ENCODE measurements around the gene TNS1. TPM values are rescaled to one million over a fixed set of nuclear protein-coding genes. Genes with fewer than 3 reads are reported as not detected.
A peak's percentile ranks its signal among the peaks of the same experiment; 100 is the strongest.

Gene TNS1
- total RNA-seq, 2 donors from 2014 or later = 0.65 to 0.93 TPM

DNA sequence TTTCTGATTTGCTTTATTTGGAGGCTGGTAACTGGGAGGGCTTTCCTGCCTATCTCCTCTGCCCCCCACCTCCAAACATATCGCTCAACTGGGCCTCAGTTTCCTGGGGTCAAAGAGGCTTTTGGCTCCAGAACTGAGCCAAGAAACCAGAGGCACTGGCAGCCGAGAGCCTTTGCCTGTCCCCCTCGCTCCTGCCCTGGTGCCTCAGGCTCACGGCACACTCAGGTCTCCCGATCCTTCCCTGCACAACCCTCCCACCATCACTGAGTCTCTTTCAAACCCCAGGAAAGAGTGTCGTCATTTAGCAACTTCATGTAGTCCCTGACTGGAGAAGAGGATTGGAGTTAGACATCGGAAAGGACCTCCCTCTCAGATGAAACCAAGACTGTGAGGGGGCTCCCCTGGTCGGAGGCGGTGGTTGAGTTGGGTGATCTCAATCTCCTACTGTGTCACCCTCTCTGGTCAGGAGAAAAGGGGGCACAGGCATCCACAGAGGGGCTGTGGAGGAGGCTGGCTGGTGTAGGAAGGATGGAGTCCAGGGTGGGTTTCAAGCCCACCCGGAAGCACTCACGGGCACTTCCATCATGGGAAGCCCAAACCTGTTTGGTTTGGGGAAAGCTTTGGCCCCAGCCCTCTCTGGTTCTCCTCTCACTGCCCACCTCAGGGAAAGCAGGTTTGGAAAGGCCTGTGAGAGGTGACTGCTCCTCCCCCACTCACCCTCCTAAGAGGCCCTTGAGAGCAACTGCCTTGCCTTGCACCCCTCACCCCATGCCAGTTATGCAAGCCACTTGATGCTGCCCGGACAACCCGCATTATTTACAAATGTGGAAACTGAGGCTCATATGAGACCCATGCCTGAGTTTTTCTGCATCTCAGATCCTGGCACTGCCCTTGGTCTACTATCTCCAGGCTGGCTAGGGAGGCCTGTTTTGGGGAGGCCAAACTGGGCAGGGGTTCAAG, 62.3 kb downstream of the TNS1 start:
- Mint-ChIP-seq H3K36me3 (ENCODE audit: insufficient read depth in 2 of 2) (no peaks in the 10 kb centered on the region), H3K4me1 (ENCODE audit: low read depth) (no peaks in the 10 kb centered on the region), H3K27me3 (ENCODE audit: low read depth) (peaks cover 16% of the 10 kb centered on the region), H3K4me3 (no peak overlapping the region), H3K27ac (no peak overlapping the region), H3K9me3 (no peaks in the 10 kb centered on the region)
- ATAC-seq (replicated peaks in 1 of 2) (no peak), DNase-seq (no peak)

- ATAC-seq (replicated peaks in 1 of 2) = no peak
- DNase-seq = no peak
- Mint-ChIP-seq H3K4me1 (ENCODE audit: low read depth) (no peaks in the 10 kb centered on the region), H3K27ac (no peak overlapping the region), H3K9me3 (no peaks in the 10 kb centered on the region), H3K36me3 (ENCODE audit: insufficient read depth in 2 of 2) (no peaks in the 10 kb centered on the region), H3K4me3 (no peak overlapping the region), H3K27me3 (ENCODE audit: low read depth) (peaks cover 10% of the 10 kb centered on the region)
Measured at GRCh38 chr2:217939629-217940245, 63.1 kb downstream of the TNS1 start.

DNA sequence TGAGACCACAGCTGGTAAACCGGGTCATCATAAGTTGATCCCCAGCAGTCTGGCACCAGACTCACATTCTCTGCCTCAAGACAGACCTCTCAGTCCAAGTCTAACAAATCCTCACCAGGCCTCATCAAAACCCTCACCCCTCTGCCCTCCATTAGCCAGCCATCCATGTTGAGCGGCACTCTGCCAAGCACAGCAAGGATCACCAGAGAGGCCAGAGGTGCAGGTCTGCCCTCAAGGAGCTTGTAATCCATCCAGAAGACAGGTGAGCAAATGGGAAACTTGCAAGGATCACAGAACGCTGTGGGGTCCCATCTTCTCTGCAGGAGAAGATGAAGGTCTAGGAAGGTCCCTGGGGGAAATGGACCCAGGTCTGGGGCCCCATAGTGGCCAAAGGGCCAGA, 63.6 kb downstream of the TNS1 start:
- Mint-ChIP-seq H3K4me1 (ENCODE audit: low read depth) (no peaks in the 10 kb centered on the region), H3K36me3 (ENCODE audit: insufficient read depth in 2 of 2) (no peaks in the 10 kb centered on the region), H3K27me3 (ENCODE audit: low read depth) (peaks cover 6% of the 10 kb centered on the region), H3K9me3 (no peaks in the 10 kb centered on the region), H3K27ac (no peak overlapping the region), H3K4me3 (no peak overlapping the region)
- no peak for DNase-seq
- no peak for ATAC-seq (replicated peaks in 1 of 2)

DNA sequence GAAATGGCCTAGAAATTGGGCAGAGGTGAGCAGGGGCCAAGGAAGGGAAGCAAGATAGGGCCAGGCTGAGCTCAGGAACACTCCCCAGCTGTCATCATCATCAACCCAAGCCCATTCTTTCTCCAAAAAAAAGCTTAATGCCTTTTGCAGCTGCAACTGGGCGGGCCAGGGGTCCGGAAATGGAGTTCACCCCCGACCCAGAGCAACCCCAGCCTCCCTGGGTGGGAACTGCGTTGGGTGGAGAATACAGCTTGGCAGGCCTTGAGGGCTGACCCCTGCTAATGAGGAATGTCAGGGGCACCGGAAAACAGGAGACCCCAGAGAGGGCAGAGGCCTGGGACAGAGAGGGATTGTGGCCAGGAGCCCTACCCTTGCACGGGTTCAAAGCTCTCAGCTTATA, 64.8 kb downstream of the TNS1 start:
- Mint-ChIP-seq H3K27me3 (ENCODE audit: low read depth) (no peaks in the 10 kb centered on the region), H3K36me3 (ENCODE audit: insufficient read depth in 2 of 2) (no peaks in the 10 kb centered on the region), H3K27ac (no peak overlapping the region), H3K9me3 (no peaks in the 10 kb centered on the region), H3K4me3 (no peak overlapping the region), H3K4me1 (ENCODE audit: low read depth) (no peaks in the 10 kb centered on the region)
- no peak for DNase-seq
- ATAC-seq (replicated peaks in 1 of 2) = no peak

GRCh38 chr2:217937446-217937845, 65.3 kb downstream of the TNS1 start:
- Mint-ChIP-seq H3K4me1 (ENCODE audit: low read depth) (no peaks in the 10 kb centered on the region), H3K9me3 (no peaks in the 10 kb centered on the region), H3K27ac (no peak overlapping the region), H3K27me3 (ENCODE audit: low read depth) (no peaks in the 10 kb centered on the region), H3K4me3 (no peak overlapping the region), H3K36me3 (ENCODE audit: insufficient read depth in 2 of 2) (no peaks in the 10 kb centered on the region)
- ATAC-seq (replicated peaks in 1 of 2) (no peak), DNase-seq (no peak)

- Mint-ChIP-seq H3K4me1 (ENCODE audit: low read depth) (no peaks in the 10 kb centered on the region), H3K4me3 (no peak overlapping the region), H3K36me3 (ENCODE audit: insufficient read depth in 2 of 2) (no peaks in the 10 kb centered on the region)
Measured at GRCh38 chr2:217936952-217937351, 65.8 kb downstream of the TNS1 start.

DNA sequence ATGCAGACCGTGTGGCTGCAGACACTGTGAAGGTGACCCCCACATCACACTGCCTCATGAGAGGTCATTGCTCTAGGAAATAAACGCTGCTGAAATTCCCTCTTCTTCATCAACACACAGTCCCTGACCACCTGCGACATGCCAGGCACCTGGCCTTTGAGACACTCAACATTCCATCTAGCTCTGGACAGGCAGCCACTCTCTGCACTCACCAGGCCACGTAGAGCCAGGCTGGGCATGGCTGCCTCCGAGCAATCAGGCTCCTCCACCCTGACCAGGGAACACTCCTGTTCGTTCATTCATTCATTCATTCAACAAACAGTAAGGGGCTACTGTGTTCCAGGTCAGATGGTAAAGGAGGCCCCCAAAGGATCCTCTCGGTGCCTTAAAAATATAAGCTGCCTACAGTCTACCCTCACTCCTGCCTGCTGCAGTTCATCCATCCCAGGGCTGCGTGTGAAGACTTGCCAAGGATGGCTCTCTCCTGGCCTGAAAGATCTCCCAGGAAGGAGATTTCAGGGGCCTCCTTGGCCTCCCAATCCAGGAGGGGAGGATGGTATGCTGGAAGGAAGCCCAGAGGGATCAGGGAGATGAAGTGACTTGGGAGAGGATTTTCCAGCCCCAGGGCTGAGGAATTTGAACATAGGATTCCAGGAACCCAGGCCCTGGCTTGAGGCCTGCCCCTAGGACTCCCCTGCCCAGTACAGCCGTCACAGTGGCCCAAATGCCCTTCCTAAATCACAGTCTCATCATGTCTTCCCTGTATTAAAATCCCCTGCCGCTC, 66.7 kb downstream of the TNS1 start:
- Mint-ChIP-seq H3K27me3 (ENCODE audit: low read depth) (no peaks in the 10 kb centered on the region), H3K4me1 (ENCODE audit: low read depth) (no peaks in the 10 kb centered on the region), H3K9me3 (no peaks in the 10 kb centered on the region), H3K36me3 (ENCODE audit: insufficient read depth in 2 of 2) (no peaks in the 10 kb centered on the region), H3K4me3 (no peak overlapping the region), H3K27ac (no peak overlapping the region)
- ATAC-seq (replicated peaks in 1 of 2) = no peak
- no peak for DNase-seq

More at GRCh38 chr2:217936952-217937351, 65.8 kb downstream of the TNS1 start:
- no peak for DNase-seq
- Mint-ChIP-seq H3K9me3 (no peaks in the 10 kb centered on the region), H3K27me3 (ENCODE audit: low read depth) (no peaks in the 10 kb centered on the region), H3K27ac (no peak overlapping the region)
- ATAC-seq (replicated peaks in 1 of 2) = no peak

GRCh38 chr2:217935235-217935879, 67.4 kb downstream of the TNS1 start:
- Mint-ChIP-seq H3K27ac (no peak overlapping the region), H3K27me3 (ENCODE audit: low read depth) (no peaks in the 10 kb centered on the region), H3K4me3 (no peak overlapping the region), H3K9me3 (no peaks in the 10 kb centered on the region), H3K4me1 (ENCODE audit: low read depth) (no peaks in the 10 kb centered on the region), H3K36me3 (ENCODE audit: insufficient read depth in 2 of 2) (no peaks in the 10 kb centered on the region)
- ATAC-seq (replicated peaks in 1 of 2) (no peak), DNase-seq (no peak)

GRCh38 chr2:217934321-217935131, 68.3 kb downstream of the TNS1 start:
- Mint-ChIP-seq H3K27ac (no peak overlapping the region), H3K4me3 (no peak overlapping the region), H3K36me3 (ENCODE audit: insufficient read depth in 2 of 2) (no peaks in the 10 kb centered on the region), H3K4me1 (ENCODE audit: low read depth) (no peaks in the 10 kb centered on the region), H3K9me3 (no peaks in the 10 kb centered on the region), H3K27me3 (ENCODE audit: low read depth) (no peaks in the 10 kb centered on the region)
- DNase-seq (no peak), ATAC-seq (replicated peaks in 1 of 2) (peak; percentile 56 to 67)

DNA sequence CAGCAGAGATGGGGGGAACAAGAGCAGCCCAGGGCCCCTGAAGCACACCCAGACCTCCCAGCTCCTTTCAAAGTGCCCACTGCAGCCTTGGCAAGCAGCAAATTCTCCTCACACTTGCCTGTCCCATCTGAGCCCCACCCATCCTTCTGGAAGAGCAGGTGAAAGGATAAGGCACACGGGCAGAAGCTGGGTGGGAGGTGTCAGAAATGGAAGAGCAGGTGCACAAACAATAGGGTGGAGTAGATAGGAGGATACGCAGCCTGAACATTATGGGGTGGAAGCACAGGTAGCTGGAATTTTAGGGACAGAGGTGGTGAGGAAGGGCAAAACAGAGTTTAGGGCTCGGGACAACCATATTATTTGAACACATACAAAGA, 69.2 kb downstream of the TNS1 start:
- no peak for DNase-seq
- H3K36me3 Mint-ChIP-seq (ENCODE audit: insufficient read depth in 2 of 2) = no peaks in the 10 kb centered on the region
- no peak for ATAC-seq (replicated peaks in 1 of 2)
- H3K4me3 Mint-ChIP-seq = no peak overlapping the region
- no peak overlapping the region for H3K27ac Mint-ChIP-seq
- H3K27me3 Mint-ChIP-seq (ENCODE audit: low read depth) = no peaks in the 10 kb centered on the region
- no peaks in the 10 kb centered on the region for H3K9me3 Mint-ChIP-seq
- H3K4me1 Mint-ChIP-seq (ENCODE audit: low read depth) = no peaks in the 10 kb centered on the region

- Mint-ChIP-seq H3K4me3 (no peak overlapping the region), H3K36me3 (ENCODE audit: insufficient read depth in 2 of 2) (no peaks in the 10 kb centered on the region), H3K27ac (no peak overlapping the region), H3K4me1 (ENCODE audit: low read depth) (no peaks in the 10 kb centered on the region), H3K9me3 (no peaks in the 10 kb centered on the region), H3K27me3 (ENCODE audit: low read depth) (no peaks in the 10 kb centered on the region)
- DNase-seq (no peak), ATAC-seq (replicated peaks in 1 of 2) (no peak)
Measured at GRCh38 chr2:217932803-217933616, 69.8 kb downstream of the TNS1 start.
